GM10266 (cell line): ENCODE measurements around the gene EPHB2.

ENCODE experiments used
- DNase-seq: peaks from one replicate; pipeline ENCODE4 v3.0.0; 2012; ENCODE audit errors: extremely low spot score
- CTCF ChIP-seq: IDR thresholded peaks from 2 replicates; pipeline ENCODE4 v1.5.1; 2012; ENCODE audit warnings: mild to moderate bottlenecking, low read depth; ENCODE audit not compliant: control insufficient read depth, insufficient read depth; ENCODE audit errors: missing control alignments

Gene EPHB2

DNA sequence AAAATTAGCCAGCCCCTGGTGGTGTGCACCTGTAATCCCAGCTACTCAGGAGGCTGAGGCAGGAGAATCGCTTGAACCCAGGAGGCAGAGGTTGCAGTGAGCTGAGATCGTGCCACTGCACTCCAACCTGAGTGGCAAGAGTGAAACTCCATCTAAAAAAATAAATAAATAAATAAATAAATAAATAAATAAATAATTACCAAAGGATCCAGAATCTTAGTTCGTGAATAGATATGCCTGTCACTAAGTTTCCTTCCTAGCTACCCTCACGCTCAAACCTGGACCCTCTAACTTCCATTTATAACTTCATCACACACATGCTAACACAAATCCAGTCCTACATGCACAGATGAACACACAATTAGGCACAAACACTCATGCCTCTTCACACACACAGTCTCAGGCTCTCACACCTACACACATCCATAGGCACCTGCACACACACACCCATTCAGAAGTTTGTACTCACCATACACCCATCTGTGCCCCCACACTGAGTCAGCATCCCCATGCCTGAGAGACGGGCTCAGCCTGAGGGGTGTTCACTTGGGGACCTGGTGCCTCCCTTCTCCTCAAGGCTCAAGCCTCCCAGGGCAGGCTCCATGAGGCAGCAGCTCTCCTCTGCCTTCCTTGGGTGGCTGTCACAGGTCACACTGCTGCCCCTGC, 200.5 kb downstream of the EPHB2 start:
- TF ChIP-seq CTCF, result no peak
- no peak for DNase-seq

GRCh38 chr1:22912311-22912710, 201.7 kb downstream of the EPHB2 start:
- DNase-seq, result no peak
- no peak for TF ChIP-seq CTCF

DNA sequence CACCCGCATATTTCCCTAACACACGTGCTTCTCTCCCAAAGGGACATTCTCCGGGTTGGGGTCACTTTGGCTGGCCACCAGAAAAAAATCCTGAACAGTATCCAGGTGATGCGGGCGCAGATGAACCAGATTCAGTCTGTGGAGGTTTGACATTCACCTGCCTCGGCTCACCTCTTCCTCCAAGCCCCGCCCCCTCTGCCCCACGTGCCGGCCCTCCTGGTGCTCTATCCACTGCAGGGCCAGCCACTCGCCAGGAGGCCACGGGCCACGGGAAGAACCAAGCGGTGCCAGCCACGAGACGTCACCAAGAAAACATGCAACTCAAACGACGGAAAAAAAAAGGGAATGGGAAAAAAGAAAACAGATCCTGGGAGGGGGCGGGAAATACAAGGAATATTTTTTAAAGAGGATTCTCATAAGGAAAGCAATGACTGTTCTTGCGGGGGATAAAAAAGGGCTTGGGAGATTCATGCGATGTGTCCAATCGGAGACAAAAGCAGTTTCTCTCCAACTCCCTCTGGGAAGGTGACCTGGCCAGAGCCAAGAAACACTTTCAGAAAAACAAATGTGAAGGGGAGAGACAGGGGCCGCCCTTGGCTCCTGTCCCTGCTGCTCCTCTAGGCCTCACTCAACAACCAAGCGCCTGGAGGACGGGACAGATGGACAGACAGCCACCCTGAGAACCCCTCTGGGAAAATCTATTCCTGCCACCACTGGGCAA, 202.9 kb downstream of the EPHB2 start:
- DNase-seq, result no peak
- TF ChIP-seq CTCF, result no peak

- no peak for TF ChIP-seq CTCF
- DNase-seq, result no peak
These were observed 203.5 kb downstream of the EPHB2 start for GRCh38 chr1:22914156-22914555.

- no peak for TF ChIP-seq CTCF
- no peak for DNase-seq
These were observed 204.1 kb downstream of the EPHB2 start for GRCh38 chr1:22914633-22915217.

GRCh38 chr1:22915231-22915630, 204.6 kb downstream of the EPHB2 start:
- TF ChIP-seq CTCF, result no peak
- DNase-seq, result no peak
